Skin epidermis (tissue), 12 donors: ENCODE results near the gene XPO6.
"Not testable (repeated sequence)": the region's sequence is repeated elsewhere in the genome, so short reads cannot be mapped to it uniquely, and the experiment has no call there.

ENCODE experiments used
- H3K27ac ChIP-seq, 21 experiments: fragments of 200-600 bp; sonication (generic) in 11 of 21; one replicate each; pipeline ENCODE4 v1.5.0; 2020; ENCODE audit warnings: mild to moderate bottlenecking in 3 of 21, inconsistent platforms in 2 of 21, moderate library complexity in 2 of 21
- H3K4me3 ChIP-seq, 7 experiments: fragments of 200-600 bp; sonication (generic) in 2 of 7; one replicate each; pipeline ENCODE4 v1.5.0; 2020; ENCODE audit warnings: inconsistent platforms in 2 of 7, mild to moderate bottlenecking in 2 of 7, moderate library complexity in 1 of 7

Gene XPO6

DNA sequence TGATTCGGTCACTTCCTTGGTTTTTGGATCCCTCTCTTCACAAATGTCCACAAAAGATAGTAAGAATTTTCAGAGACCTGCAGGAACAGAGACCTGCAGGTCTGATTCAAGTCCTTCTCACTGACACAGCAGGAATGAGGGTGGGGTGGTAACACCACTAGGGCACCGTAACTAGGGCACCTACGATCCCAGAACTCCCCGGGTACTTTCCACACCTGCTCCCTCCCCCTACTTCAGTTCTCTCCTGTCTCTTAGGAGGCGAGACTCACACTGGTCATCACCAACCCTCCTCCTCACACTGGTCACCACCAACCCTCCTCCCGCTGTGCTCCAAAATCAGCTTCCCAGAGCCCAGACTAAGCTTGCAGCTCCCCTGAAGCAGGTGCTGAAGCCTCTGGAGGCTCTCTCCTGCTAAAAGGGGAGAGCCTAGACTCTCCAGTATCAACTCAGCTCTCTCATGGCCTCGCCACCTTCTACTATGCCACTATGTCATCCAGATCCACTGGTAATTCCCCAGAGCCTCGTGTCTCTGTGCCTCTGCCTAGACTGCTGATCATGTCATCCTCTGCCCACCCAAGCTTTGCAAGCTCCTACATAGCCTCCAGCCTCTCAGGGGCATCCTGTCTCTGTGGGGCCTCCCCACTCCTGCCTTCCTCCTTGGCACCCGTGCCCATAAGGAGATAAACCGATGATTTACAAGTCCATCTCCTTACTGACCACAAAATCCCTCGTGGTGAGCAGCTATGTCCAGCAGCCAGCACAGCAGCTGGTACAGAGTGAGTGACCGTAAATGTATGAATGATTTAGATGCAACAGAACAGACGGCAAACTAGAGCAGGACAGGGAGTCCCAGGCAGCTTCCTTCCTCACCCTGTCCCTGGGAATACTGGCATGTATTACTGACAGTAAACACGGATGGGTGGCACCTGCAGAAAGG lies 84.8 kb downstream of the XPO6 start:
- H3K27ac ChIP-seq: no peak overlapping the region

GRCh38 chr16:28125592-28125991 lies 86.2 kb downstream of the XPO6 start:
- no peak overlapping the region for H3K27ac ChIP-seq
- H3K4me3 ChIP-seq: no peak overlapping the region

More for the DNA sequence above, 84.8 kb downstream of the XPO6 start:
- H3K4me3 ChIP-seq: no peak overlapping the region

DNA sequence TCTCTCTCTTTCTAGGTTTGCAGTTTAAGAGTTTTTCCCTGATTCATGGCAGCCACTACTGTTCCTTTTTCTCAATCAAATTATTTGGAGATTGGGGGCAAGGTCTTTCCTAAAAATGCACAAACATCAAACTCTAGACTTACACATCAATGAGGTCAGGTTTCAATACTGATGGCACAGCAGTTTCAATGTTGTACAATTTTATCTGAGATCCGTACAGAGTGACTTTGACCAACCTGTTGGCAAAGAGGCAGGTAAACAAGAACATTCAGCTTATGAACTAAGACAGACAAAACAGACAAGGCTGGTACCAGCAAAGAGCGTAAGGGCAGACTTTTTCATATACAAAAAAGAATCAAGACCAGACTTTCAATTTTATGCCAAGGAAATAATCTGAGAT lies 90.2 kb downstream of the XPO6 start:
- Histone ChIP-seq H3K4me3 (no peak overlapping the region), H3K27ac (no peak overlapping the region)

DNA sequence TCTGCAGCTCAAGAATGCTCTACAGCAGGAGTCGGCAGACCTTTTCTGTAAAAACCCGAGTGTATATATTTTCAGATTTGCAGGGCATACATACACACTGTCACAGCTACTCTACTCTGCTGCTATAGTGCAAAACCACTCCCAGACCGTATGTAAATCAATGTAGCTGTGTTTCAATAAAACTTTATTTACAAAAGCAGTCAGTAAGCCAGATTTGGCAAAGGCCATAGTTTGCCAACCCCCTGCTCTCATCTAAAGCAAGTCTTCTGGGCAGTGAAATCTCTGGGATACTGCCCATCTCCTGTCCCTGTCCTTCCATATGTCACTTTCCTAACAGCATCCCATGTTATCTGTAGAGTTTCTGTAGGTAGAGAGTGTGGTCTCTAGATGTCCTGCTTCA lies 91.0 kb downstream of the XPO6 start:
- Histone ChIP-seq H3K27ac (no peak overlapping the region), H3K4me3 (no peak overlapping the region)

DNA sequence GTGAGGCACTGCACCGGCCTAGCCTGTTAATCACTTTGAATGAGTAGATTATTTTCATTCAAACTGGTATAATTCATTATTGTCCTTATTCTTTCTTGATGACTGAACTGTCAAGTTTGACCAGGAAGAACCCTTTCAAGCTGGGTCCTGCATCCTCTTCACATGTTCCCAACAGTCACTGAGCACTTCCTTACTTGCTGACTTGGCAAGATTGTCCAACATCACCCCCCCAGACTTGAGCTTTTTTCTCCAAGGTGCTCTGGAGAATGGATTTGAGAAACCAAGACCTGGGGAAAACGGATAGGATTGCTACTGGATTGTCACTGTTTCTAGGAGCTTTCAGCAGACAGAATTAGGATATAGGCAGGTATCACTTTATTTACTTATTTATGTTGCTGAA lies 93.1 kb downstream of the XPO6 start:
- Histone ChIP-seq H3K27ac (no peak overlapping the region), H3K4me3 (no peak overlapping the region)

- H3K4me3 ChIP-seq: no peak overlapping the region
- H3K27ac ChIP-seq: no peak overlapping the region
Observed at GRCh38 chr16:28117168-28117565, 94.6 kb downstream of the XPO6 start.

GRCh38 chr16:28115866-28116265 lies 95.9 kb downstream of the XPO6 start:
- not testable (repeated sequence) for H3K27ac ChIP-seq, H3K4me3 ChIP-seq

DNA sequence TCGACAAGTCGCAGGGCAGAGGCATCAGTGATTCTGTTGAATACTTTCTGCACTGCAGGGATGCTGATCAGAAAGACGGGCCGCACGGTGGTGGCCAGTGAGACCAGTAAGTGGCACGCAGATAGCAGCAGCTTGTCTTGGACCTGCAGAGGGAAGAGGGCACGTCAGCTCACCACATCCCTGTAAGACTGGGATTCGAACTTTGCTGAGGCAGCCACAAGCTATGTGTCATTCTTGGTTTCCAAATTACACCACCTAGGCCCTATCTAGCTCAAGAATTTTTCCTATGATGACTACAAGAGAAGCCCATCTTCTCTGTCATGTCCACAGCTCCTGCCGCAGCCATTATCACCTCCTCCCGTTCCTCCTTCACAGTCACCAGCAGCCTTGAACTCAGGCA lies 98.9 kb downstream of the XPO6 start:
- H3K4me3 ChIP-seq: no peak overlapping the region
- H3K27ac ChIP-seq: no peak overlapping the region

- no peak overlapping the region for H3K4me3 ChIP-seq
- H3K27ac ChIP-seq: no peak overlapping the region
Observed at GRCh38 chr16:28110977-28111376, 100.8 kb downstream of the XPO6 start.

DNA sequence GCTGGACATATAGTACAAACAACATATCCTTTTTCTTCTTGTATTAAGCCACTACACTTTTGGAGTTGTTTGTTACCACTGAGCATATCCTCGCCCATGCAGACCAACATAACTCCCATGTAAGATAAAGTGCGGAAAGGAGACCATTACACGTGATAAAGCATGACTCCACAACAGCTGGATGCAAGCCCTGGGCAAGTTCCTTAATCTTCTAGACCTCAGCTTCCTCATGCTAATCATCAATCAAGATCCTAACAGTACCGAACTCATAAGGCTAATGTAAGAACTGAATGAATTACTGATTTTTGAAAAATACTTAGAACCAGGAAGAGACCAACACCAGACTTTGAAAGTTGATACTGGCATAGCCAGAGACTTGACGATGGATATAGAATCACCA lies 101.3 kb downstream of the XPO6 start:
- H3K4me3 ChIP-seq: no peak overlapping the region
- peak overlapping the region in 4 of 21 experiments; percentile 10 to 44 (median 24) for H3K27ac ChIP-seq

- no peak overlapping the region for H3K4me3 ChIP-seq
- H3K27ac ChIP-seq: peak overlapping the region in 4 of 21 experiments; percentile 10 to 44 (median 24)
Observed at GRCh38 chr16:28110074-28110473, 101.7 kb downstream of the XPO6 start.

GRCh38 chr16:28108590-28109247 lies 103.0 kb downstream of the XPO6 start:
- Histone ChIP-seq H3K27ac (peak overlapping the region in 1 of 21 experiments; percentile 24), H3K4me3 (no peak overlapping the region)

- H3K27ac ChIP-seq: peak overlapping the region in 2 of 21 experiments; percentile 14 to 57
- H3K4me3 ChIP-seq: no peak overlapping the region
Observed at GRCh38 chr16:28107232-28107631, 104.5 kb downstream of the XPO6 start.

DNA sequence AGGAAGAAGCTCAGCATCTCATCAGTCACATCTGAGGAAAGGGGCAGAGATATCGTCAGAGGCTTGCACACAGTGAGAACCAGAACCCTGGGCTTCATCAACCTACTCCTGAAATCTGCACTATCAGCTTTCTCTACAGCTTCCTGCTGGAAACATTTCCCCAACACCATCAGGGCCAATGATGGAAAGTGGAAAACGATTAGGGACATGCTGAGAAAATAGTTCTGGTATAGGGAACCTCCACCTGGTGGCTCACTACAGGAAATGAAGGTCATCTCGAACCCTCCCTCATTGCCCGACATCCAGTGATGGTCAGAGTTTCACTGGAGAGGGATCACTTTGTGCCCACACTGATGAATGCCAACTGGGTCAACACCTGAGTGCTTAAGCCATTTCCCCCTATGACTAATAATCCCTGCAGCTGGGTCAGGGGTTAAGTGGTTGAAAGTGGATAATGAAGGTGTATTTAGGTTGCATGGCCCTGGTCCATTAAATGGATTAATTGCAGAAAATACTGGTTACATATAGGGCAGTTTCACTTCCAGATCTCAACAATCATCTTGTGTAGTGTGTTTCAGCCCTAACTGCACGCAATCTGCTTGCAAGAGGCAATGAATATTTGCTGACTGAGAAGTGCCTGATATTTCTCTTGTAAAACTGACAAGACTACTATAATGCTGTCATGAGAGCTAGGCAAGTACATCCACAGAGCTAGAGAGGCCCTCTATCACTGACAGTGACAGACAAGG lies 105.1 kb downstream of the XPO6 start:
- H3K27ac ChIP-seq: peak overlapping the region in 3 of 21 experiments; percentile 11 to 57 (median 14)
- no peak overlapping the region for H3K4me3 ChIP-seq

DNA sequence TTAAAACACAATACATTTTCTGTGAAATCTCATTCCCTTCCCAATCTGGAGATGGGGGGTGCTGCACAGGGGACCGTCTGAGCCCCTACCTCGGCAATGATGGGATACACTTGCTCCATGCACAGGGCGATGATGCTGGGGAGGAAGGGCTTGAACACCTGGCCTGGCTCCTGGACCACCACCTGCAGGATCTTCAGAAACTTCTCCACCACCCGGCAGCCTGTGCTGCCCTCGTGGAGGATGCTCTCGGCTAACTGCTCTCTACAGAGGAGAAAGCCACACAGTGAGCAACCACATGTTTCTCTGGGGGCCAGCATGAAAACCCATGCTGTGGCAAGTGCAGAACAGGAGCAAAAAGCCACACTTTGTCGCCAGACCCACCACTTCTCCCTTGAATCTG lies 105.8 kb downstream of the XPO6 start:
- Histone ChIP-seq H3K27ac (no peak overlapping the region), H3K4me3 (no peak overlapping the region)

DNA sequence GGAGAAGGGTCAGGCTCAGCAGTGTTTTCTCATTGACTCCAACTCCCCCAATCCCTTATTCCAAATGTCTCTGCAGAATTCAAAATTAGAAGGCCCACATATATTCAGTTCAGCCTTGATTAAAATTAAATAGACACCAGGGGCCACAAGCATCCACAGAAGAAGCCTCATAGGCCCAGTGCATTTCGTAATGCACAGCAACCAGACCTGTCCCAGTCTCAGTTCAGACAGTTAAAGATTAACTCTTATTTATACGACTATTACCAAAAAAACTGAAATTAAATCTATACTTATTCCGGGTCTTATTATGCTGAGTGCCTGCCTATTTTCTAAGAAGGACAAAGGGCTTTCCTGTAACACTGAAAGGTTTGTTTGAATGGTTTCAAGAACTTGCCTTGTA lies 106.5 kb downstream of the XPO6 start:
- no peak overlapping the region for H3K27ac ChIP-seq
- H3K4me3 ChIP-seq: no peak overlapping the region

GRCh38 chr16:28104404-28104803 lies 107.4 kb downstream of the XPO6 start:
- Histone ChIP-seq H3K27ac (no peak overlapping the region), H3K4me3 (no peak overlapping the region)

DNA sequence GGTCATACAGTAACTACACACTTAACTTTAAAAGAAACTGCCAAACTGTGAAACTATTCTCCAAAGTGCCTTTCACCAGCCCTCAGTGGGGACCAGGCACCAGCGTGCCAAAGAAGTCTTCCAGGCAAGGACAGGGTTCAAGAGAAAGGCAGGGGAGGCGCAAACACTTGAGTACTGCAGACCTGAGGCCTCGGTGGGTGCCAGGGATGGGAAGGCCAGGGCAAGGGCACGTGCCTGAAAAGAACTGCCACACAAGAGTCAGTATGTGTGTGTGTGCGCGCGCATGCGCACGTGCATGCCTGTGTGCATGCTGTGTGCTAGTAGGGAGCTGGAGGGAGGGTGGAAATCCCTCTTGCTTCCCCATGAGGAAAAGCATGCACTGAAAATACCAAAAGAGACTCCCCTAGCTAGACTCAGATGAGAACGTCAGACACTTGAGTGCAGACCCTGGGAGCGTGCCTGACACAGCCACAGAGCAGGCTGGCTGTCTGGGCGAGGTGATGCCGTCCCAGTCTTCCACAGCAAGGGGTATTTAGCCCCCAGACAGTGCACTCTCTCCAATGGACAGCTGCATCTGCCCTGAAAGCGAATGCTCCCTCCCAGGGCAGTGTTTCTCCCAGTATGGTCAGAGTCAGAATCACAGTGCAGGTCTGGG lies 108.1 kb downstream of the XPO6 start:
- no peak overlapping the region for H3K4me3 ChIP-seq
- no peak overlapping the region for H3K27ac ChIP-seq

DNA sequence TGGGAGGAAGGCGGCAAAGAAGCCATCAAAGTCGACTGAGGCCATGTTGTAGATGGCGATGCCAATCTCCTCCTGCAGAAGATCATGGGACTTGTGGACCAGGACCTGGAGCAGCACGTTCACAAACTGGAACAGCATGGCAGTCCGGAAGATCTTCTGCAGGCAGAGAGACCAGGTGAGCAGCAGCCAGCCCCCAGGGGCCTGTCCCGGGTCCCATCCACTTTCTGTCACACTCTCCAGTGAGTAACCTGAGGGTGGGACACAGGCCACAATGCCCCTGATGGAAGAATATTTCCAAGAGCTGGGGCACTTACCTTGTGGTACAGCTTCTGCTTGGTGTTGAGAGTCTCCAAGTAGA lies 110.3 kb downstream of the XPO6 start:
- no peak overlapping the region for H3K4me3 ChIP-seq
- H3K27ac ChIP-seq: no peak overlapping the region
